Transverse colon (tissue), 3 donors: Measurements from ENCODE around the gene ZBTB7A.

ENCODE experiments used
- POLR2A ChIP-seq: fragments of 450-650 bp; IDR thresholded peaks from one replicate; pipeline ENCODE4 v1.6.1; 2016; ENCODE audit warnings: antibody characterized with exemption, mild to moderate bottlenecking, moderate library complexity
- TF ChIP-seq, protein P1 (sequence below), 5 experiments: fragments of 200-600 bp in 3 of 5; fragments of 450-650 bp in 2 of 5; sonication (generic) in 3 of 5; IDR thresholded peaks; 1 replicate in 2 of 5; 2 replicates in 3 of 5; pipeline ENCODE4 v1.5.1; 2016 to 2017; ENCODE audit warnings: antibody characterized with exemption in 5 of 5, inconsistent platforms in 3 of 5, mild to moderate bottlenecking in 2 of 5, moderate library complexity in 1 of 5

DNA sequence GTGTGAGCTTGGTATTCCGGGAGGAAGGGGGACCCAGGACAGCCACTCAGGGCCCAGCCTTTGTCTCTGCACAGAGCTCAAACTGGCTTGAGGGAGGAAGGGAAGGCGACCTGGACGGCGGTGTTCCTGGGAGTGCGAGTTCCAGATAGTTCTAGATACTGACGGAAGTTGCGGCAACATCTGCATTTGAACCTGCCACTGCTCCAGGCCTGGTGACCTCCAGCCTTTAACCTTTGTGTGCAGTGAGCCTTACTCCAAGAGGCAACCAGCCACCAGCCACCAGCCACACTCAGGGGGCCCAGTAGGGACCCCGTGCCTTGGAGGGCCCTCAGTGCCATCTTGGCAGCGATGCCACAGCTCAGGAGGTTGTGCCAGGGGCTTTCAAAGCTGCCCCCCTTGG, 15.5 kb upstream of the ZBTB7A start:
- TF ChIP-seq, protein P1, sequence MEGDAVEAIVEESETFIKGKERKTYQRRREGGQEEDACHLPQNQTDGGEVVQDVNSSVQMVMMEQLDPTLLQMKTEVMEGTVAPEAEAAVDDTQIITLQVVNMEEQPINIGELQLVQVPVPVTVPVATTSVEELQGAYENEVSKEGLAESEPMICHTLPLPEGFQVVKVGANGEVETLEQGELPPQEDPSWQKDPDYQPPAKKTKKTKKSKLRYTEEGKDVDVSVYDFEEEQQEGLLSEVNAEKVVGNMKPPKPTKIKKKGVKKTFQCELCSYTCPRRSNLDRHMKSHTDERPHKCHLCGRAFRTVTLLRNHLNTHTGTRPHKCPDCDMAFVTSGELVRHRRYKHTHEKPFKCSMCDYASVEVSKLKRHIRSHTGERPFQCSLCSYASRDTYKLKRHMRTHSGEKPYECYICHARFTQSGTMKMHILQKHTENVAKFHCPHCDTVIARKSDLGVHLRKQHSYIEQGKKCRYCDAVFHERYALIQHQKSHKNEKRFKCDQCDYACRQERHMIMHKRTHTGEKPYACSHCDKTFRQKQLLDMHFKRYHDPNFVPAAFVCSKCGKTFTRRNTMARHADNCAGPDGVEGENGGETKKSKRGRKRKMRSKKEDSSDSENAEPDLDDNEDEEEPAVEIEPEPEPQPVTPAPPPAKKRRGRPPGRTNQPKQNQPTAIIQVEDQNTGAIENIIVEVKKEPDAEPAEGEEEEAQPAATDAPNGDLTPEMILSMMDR (IDR thresholded peaks at IDR 0.05): no peak
- TF ChIP-seq POLR2A: no peak
